GM04504 (cell line): ENCODE measurements around the gene TSGA10IP.
"Not testable (repeated sequence)": the region's sequence is repeated elsewhere in the genome, so short reads cannot be mapped to it uniquely, and the experiment has no call there.

ENCODE experiments used
- DNase-seq: peaks from one replicate; pipeline ENCODE4 v3.0.0-alpha.2; 2012; ENCODE audit warnings: low read depth

TSGA10IP gene

DNA sequence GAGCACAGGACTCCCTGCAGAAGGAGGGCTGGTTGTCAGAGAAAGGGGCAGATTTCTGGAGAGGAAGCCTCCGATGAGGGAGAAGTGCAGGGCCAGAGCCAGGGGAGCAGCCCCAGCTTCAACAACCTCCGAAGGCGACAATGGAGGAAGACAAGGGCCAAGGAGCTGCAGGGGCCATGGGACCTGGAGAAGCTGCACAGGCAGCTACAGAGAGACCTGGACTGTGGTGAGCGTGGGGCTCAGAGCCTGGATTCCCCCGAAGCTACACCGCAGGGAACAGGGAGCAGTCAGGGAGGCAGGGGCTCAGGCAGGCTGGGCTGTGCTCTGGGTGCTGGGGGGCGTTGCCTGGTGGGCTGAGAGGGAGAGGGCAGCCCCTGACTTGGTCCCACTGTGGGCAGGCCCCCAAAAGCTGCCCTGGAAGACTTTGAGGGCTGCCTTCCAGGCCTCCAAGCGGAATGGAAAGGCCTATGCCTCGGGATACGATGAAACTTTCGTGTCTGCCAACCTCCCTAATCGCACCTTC lies 2.4 kb downstream of the TSGA10IP start:
- no peak for DNase-seq

DNA sequence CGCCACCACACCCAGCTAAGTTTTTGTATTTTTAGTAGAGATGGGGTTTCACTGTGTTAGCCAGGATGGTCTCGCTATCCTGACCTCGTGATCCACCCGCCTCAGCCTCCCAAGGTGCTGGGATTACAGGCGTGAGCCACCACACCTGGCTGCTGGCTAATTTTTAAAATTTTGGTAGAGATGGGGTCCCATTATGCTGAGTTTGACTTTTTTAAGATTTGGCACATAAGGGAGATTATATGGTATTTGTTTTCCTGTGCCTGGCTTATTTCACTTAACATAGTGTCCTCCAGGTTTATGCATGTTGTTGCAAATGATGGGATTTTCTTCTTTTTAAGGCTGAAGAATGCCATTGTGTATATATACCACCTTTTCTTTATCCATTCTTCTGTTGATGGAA lies 5.4 kb downstream of the TSGA10IP start:
- not testable (repeated sequence) for DNase-seq

DNA sequence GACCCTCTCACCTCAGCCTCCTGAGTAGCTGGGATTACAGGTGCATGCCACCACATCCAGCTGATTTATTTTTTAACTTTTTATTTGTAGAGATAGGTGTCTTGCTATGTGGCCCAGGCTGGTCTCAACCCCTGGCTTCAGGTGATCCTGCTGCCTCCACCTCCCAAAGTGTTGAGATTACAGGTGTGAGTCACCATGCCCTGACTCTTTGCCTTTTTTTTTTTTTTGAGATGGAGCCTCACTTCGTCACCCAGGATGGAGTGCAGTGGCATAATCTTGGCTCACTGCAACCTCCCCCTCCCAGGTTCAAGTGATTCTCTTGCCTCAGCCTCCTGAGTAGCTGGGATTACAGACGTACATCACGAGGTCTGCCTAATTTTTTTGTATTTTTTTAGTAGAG lies 6.4 kb downstream of the TSGA10IP start:
- DNase-seq = not testable (repeated sequence)

DNA sequence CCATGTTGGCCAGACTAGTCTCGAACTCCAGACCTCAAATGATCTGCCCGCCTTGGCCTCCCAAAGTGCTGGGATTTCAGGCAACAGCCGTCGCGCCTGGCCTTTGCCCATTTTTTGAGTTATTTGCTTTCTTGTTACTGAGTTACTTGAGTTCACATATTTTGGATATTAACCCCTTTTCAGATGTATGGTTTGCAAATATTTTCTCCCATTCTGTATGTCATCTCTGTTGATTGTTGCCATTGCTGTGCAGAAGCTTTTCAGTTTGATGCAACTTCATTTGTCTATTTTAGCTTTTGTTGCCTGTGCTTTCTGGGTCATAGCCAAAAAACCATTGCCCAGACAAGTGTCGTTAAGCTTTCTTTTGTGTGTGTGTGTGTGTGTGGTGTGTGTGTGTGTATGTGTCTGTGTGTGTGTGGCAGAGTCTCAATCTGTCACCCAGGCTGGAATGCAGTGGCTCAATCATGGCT lies 6.8 kb downstream of the TSGA10IP start:
- DNase-seq = no peak

DNA sequence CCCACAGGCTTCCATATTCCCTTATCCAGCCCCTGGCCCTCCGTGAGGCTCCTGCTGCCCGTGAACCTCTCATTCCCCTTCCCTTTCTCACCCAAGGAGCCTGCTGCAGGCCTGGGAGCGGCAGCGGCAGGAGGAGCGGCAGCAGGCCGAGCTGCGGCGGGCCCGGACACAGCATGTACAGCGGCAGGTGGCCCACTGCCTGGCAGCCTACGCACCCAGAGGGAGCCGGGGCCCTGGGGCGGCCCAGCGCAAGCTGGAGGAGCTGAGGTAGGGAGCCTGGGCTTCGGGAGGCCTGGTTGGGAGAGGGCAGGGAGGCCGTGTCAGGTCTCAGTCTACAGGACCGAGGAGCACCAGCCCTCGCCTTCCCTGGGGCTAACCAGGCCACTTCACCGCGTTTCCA lies 8.2 kb downstream of the TSGA10IP start:
- DNase-seq = no peak

GRCh38 chr11:65954771-65955170 lies 9.5 kb downstream of the TSGA10IP start:
- no peak for DNase-seq

DNA sequence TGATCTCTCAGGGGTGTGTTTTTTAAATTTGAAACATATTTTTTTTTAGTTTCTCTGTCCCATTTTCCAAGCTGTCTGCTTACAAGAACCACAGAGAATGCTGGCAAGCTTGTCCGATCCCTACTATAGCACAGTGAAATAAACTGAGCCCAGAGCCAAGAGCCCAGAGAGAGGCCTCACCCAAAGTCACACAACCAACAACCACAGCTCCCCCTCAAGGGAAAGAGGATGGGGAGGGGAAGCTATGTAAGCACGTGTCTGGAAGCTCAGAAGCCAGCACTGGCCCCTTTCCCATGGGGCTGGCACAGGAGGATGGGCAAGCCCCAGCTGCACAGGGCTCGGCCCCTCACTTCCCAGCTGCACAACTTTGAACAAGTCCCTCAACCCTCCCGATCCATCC lies 13.0 kb downstream of the TSGA10IP start:
- DNase-seq = no peak

DNA sequence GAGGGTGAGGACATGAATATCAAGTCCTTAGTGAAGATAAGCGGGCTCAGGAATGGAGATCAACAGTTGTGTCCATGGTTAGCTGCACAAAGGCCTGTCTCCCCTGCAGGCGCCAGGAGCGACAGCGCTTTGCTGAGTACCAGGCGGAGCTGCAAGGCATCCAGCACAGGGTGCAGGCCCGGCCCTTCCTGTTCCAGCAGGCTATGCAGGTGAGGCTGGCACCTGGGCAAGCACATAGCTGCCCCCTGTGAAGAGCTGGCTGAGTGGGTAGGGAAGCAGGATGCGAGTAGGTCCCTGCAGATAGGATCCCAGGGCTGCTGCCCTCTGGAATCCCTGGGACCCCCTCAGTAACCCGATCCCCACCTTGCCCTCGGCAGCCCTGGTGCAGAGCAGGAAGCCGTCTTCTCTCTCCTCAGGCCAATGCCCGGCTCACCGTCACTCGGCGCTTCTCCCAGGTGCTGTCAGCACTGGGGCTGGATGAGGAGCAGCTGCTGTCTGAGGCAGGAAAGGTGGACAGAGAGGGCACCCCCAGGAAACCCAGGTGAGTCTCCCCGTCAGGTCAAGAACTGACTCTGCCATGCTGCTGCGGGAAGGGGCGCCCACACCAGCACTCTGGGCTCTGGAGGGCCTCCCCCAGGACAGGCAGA lies 13.6 kb downstream of the TSGA10IP start:
- DNase-seq = no peak

GRCh38 chr11:65960824-65961266 lies 15.6 kb downstream of the TSGA10IP start:
- no peak for DNase-seq

DNA sequence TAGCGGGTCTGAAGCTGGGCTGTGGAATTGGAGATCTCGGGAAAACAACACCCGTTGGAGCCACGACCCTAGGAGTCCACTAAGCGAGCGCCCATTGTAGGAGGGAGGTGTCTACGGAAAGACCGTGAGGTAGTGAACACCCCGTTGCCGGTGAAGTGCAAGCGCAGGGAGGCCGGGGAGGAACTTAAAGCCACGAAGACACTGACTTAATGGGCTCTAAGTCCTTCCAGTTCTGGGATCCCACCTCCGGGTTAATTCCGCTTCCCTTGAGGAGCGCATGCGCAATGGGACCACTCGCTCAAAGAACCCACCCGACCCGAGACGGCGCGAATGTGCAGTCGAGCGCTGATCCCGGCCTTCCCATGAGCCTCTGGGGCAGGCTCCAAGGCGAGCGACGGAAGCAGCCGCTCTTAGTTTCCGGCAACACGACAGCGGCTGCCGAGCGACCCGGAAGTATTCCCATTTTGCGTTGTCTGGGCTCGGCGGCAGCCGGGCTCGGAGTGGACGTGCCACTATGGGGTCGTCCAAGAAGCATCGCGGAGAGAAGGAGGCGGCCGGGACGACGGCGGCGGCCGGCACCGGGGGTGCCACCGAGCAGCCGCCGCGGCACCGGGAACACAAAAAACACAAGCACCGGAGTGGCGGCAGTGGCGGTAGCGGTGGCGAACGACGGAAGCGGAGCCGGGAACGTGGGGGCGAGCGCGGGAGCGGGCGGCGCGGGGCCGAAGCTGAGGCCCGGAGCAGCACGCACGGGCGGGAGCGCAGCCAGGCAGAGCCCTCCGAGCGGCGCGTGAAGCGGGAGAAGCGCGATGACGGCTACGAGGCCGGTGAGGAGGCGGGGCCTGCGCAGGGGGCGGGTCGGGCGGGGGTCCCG lies 16.2 kb downstream of the TSGA10IP start, which contains the start of gene SART1:
TSS of gene SART1 (plus strand) at position 468 of the 874 bp plus-strand sequence. CDS start at position 515, 47 bp downstream.
- DNase-seq = peak; percentile 93

- DNase-seq = no peak
These were observed 16.9 kb downstream of the TSGA10IP start for GRCh38 chr11:65962141-65962564.

DNA sequence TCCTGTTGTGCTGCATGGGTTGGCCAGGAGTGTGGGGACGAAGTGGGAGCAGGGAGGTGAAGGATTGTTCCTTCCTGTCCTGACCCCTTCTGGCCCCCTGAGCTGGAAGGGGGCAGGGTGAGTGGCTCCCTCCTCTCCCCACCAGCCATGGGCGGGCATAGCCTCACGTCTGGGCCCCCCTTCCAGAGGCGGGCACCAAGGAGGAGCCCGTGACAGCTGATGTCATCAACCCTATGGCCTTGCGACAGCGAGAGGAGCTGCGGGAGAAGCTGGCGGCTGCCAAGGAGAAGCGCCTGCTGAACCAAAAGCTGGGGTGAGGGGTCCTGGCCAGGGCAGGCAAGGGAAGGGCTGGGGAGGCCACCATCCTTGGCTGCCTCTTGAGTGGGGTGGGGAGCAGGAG lies 19.6 kb downstream of the TSGA10IP start:
- no peak for DNase-seq

GRCh38 chr11:65965986-65966762 lies 20.9 kb downstream of the TSGA10IP start:
- DNase-seq = no peak

- DNase-seq = no peak
These were observed 22.2 kb downstream of the TSGA10IP start for GRCh38 chr11:65967329-65967934.

- DNase-seq = no peak
These were observed 23.6 kb downstream of the TSGA10IP start for GRCh38 chr11:65968600-65969482.

GRCh38 chr11:65972116-65972515 lies 26.8 kb downstream of the TSGA10IP start:
- no peak for DNase-seq

GRCh38 chr11:65973439-65974110 lies 28.3 kb downstream of the TSGA10IP start:
- no peak for DNase-seq

- DNase-seq = no peak
These were observed 30.5 kb downstream of the TSGA10IP start for GRCh38 chr11:65975771-65976170.

DNA sequence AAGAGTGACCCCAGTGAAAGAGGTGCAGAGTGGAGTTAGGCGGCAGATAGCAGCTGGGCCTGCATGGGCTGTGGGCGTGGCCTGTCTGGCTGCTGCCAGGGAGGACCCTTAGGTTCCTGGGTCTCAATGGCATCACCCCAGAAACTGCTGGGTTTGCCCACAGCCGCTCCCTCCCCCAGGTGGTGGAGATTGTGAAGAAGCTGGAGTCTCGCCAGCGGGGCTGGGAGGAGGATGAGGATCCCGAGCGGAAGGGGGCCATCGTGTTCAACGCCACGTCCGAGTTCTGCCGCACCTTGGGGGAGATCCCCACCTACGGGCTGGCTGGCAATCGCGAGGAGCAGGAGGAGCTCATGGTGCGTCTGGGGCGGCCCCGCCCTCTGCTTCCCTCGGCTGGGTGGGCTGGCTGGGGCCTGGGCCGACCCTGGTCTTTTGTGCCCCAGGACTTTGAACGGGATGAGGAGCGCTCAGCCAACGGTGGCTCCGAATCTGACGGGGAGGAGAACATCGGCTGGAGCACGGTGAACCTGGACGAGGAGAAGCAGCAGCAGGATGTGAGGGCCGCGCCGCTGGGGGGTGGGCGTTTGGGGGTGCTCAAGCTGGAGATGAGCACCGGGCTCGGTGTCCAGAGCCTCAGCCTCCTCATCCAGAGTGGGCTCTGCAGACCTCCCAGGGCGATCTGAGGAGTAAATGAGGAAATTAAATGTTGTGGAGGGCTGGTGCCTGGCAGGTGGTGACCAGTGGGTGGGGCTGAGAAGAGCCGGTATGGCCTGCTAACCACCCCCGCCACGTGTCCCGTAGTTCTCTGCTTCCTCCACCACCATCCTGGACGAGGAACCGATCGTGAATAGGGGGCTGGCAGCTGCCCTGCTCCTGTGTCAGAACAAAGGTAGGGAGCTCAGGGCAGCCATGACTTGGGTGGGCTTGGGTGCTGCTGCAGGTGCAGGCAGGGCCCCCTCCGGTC lies 31.2 kb downstream of the TSGA10IP start:
- DNase-seq = no peak
